ENCODE measurements around the gene CABLES1.
A peak's percentile ranks its signal among the peaks of the same experiment; 100 is the strongest.
"Not testable (repeated sequence)": the region's sequence is repeated elsewhere in the genome, so short reads cannot be mapped to it uniquely, and the experiment has no call there.

The CABLES1 gene

DNA sequence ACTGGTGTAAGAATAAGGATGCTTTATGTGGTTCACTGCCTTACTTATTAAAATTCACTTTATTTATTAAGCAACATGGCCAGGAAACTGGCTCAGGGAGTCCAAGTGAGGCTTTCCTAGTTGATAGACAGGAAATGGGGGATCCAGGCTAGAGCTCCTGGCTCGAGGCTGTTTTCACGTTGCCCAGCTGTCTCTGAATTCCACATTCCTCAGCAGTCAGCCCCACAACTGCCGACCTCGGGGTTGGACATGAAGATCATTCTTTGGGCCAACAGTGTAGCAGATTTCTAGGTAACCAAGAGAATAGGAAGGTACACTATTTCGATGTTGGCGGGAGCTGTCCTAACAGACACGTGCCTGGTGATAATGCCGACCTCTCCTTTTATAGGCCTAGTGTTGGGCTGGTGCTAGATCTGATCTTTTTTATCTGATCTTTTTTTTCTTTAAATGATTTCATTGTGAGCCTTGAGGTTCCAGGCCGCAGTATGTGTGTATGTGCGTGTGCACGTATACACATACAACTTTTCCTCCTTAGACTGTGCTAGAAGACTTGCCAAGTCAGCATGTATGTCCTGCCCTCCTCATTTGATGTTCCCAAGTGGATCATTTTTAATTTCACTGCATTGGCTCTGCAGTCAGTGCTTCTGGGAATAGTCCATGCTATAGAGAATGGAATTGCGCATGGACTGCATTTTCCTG is 103.5 kb downstream of the CABLES1 start:
- DNase-seq, result no peak

DNA sequence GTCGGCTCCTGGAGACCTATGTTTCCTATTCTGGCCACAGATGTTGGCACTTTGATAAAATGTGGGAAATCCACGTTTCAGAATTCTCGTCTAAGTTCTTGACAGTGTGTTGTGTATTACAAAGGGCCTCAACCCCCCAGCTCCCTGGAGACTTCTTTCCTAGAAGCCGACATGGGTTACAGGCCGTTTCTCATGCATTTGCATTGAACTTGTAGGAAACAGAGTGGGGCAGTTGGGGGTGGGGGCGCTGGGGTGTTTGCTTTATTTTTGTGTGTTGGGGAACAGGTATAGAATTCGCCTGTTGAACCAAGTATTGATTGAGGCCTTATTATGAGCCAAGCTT is 104.0 kb downstream of the CABLES1 start:
- no peak for DNase-seq

DNA sequence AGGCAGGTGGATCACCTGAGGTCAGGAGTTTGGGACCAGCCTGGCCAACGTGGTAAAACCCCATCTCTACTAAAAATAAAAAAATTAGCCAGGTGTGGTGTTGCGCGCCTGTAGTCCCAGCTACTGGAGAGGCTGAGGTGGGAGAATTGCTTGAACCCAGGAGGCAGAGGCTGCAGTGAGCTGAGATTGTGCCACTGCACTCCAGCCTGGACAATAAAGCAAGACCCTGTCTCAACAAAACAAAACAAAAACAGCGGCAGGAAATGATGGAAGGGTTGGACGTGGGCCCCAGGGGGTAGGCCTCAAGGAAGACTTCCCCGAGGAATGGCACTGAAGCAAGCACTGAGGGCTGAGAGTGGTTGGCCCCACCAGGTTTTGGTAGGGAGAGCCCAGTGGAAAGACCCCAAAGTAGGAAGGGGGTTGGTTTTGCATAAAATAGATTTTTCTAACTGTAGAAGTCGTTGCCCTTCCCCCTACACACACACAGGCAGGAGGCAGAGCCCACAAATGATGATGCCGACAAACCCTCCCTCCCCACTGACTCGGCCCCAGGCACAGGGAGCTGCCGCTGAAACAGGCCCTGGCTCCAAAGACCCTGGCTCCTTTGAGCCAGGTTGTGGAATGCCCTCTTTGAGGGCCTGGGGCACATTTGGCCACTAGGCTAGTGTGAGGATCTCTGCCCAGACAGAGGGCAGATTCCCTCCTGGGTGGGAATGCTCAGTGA is 104.8 kb downstream of the CABLES1 start:
- no peak for DNase-seq

DNA sequence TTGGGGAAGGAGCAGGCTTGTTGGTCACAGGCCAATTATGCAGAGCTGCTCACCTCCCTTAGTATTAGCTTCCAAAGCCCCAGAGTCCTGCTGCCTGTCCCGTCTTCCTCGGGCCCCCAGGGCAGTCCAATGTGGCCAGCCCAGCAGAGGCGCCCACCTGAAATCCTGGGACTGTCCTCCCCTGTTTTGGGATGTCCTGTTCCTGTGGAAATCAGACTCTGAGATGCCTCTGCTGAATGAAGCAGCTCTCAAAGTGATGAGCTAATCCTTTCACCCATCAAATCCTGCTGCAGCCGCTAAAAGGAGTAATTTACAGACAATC is 105.3 kb downstream of the CABLES1 start:
- peak in 1 of 58 donors; percentile 12 for DNase-seq

DNA sequence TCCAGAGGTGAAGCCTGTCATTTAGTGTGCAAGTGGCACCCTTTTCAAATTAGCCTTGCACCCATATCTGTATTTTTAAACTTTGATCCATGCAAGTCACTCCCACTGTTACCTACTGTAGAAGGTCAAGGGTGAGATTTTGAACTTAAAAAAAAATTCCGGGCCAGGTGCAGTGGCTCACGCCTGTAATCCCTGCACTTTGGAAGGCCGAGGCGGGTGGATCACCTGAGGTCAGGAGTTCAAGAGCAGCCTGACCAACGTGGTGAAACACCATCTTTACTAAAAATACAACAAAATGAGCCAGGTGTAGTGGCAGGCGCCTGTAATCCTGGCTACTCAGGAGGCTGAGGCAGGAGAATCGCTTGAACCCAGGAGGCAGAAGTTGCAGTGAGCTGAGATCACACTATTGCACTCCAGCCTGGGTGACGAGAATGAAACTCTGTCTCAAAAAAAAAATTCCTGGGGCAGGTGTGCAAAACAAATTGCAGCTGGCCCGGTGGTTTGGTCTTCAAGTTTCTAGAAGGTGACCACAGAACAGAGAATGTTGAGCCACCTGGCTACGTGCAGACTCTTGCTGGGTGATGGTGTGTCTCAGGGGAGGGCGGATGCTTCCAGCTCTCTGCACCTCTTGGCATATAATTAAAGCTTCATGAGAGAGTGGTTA is 106.7 kb downstream of the CABLES1 start:
- DNase-seq, result not testable (repeated sequence)

DNA sequence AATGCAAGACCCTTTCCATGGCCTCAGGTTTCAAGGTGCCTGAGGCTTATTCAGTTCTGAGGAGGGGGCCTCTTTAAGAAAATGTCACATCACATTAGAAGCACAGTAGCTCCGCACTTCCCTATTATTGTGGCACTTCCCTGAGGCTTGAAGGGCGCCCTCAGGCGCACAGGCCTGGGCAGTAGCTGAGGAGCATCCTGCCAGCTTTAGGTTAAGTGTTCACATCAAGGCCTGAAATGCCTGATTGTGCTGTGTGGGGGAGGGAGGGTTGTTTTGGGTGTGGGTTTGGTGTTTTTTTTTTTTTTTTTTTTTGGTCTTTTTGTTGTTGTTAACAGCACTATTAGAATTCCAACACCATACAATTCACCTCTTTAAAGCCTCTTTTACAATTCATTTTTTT is 107.9 kb downstream of the CABLES1 start:
- DNase-seq, result no peak

DNA sequence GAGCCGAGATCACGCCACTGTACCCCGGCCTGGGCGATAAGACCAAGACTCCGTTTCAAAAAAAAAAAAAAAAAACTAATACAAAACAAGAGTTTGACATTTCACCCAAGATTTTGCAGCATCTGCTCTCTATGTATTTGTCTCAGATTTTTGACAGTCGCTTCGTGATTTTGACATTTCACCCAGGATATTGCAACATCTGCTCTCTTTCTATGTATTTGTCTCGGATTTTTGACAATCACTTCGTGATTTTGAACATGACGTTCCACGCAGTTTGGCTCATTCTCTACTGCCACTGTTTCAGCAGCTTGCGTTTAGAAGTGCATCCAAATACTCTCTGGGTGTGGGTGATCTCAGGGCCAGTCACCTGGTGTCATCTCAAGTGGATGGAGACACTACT is 108.5 kb downstream of the CABLES1 start:
- DNase-seq, result no peak

DNA sequence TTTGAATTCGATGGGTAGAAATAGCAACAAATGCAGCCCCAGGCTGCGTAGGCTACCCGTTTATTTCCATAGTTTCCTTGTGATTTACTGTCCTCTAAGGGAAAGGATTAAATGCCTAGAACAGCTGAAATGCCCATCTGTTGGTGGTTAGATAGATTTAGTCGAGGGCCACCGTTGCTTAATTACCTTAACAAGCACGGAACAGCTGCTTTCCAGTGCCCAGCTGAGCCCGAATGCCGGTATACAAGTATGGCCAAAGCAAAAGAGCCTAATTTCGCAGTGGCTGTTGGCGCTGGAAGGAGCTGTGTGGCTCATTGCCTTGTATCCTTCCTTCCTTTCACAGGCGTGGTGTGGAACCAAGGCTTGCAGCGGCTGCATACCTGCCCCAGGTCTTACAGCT is 109.1 kb downstream of the CABLES1 start:
- peak in 15 of 58 donors; percentile 7 to 42 (median 22) for DNase-seq

DNA sequence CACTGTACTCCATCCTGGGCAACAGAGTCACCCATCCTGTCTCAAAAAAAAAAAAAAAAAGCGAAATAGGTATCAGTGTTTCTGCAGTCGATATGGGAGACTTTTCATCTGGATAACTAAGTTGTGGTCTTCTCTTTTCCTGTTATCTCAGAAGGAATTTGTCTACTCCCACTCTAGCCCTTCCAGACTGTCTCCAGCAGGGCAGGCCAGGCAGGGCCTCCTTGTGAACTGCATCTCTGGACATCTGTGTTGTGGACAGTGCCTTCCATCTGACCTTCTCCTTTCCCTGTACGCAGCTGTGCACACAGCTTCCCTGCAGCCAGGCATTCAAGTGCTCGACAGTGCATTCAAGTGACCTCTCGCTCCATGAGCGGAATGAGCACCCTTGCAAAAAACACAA is 110.2 kb downstream of the CABLES1 start:
- no peak for DNase-seq

DNA sequence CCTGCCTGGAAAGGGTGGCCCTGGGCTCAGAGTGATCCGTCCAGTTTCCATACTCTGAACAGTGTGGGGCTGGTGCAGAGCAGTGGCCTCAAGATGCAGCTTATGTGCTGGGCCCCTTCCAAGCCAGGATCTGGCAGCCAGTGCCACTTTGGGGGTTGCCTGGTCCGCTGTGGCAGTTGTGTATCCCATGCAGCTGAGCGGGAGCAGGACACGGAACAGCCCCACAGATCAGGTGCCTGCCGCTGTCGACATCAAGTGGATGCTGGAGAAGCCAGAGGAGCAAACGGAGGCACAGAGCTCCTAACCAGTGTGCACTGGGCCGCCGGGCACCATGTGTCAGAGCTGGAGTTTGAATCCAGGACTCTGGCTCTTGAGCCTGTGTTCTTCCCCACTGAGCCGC is 112.0 kb downstream of the CABLES1 start:
- DNase-seq, result no peak

DNA sequence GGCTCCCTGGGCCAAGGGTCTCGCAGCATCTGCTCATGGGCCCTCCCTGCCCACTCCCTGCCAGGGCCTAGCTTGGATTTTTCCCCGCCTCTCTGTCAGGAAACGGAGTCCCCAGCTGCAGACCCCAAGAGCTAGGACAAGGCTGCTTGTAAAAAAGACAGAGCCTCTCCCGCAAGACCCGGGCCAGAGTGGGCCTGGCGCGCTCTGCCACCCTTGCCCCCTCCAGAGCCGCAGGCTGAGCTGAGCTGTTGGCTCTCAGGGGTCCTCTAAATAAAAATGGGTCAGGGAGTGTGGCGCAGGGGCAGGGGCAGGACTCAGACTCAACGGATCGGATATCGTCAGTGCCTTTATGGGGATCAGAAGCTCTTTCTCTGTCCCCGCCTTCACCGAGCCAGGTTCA is 112.6 kb downstream of the CABLES1 start:
- DNase-seq, result no peak

DNA sequence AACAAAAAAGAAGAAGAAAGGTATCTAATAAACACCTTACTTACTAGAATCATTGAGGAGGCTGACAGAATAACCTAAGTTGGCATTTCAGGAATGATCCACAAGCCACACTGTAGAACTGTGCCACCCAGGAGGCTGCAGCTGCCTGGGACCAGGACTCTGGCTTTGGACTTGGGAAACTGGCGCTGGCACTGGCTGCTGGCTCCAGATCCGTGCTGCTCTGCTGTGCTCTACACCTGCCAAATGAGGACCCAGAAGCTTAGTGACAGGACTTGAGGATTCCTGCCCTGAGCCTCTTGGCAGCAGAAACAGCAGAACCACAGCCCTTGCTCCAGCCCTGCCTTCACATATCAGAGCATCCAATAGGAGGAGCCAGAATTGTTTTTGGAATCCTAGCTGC is 113.5 kb downstream of the CABLES1 start:
- no peak for DNase-seq

DNA sequence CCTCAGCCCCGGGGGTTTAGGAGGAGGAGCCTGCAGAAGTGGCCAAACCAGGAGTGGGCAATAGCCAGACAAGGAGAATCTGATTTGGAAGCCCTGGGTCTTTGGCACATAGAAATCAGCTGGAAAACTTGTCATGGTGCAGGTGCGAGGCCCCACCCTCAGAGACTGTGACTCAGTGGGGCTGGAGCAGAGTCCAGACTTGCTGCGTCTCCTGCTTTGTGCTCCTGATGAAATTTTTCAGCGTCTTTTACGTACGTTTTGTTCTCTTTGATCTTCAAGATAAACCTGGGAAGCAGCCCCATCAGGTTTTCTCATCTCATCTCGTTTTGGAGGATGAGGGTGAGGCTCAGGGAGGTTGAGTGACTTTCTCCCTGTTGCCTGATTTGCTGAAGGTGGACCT is 114.1 kb downstream of the CABLES1 start:
- DNase-seq, result no peak

DNA sequence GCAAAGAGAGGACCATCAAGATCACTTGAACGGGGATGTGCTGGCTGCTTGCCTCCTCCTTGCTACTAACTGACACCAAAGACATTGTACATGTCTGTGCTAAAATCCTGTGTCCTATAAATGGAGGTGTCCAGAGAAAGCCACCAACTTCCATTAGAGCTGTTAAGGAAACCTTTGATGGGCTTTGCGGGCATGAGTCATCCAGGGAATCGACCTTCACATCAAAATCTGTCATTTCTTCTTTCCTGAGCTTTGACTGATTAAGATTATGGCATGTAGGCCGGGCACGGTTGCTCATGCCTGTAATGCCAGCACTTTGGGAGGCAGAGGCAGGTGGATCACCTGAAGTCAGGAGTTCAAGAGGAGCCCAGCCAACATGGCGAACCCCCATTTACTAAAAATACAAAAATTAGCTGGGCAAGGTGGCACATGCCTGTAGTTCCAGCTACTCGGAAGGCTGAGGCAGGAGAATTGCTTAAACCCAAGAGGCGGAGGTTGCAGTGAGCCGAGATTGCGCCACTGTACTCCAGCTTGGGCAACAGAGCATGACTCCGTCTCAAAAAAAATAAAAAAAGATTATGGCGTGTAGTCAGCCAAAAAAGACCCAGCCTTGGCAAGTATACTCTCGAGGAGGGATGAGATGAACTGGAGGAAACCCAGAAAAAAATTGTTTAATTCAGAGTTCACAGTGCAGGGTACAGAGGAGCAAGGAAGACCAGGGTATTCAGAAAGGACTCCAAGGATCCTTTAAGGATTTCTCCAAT is 115.8 kb downstream of the CABLES1 start:
- DNase-seq, result no peak

DNA sequence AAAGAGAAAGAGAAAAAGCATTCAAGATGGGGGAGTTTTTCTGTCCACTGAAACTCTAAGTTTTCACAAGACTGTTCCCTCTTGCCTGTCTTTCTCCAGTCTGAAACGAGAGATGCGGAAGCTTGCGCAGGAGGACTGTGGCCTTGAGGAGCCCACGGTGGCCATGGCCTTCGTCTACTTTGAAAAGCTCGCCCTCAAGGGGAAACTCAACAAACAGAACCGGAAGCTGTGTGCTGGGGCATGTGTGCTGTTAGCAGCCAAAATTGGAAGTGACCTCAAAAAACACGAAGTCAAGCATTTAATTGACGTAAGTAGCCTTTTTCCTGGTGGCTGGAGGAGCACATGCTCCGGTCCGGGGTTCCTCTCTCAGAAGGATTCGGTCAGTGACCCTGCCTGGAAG is 118.3 kb downstream of the CABLES1 start:
- no peak for DNase-seq

DNA sequence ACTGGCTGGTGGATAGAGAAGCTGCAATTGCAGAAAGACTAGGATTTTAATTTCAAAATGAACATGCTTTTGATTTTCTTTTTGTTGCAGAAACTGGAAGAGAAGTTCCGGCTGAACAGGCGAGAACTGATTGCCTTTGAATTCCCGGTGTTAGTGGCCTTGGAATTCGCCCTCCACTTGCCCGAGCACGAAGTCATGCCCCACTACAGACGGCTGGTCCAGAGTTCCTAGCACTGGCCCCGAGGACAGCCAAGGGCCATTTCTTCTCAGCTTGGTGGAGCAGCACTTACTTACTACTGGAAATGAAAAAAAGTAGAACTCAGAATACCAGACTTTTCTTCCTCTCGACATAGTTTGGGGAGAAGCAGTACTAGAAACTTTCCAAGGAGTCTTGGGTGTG is 121.9 kb downstream of the CABLES1 start:
- no peak for DNase-seq

DNA sequence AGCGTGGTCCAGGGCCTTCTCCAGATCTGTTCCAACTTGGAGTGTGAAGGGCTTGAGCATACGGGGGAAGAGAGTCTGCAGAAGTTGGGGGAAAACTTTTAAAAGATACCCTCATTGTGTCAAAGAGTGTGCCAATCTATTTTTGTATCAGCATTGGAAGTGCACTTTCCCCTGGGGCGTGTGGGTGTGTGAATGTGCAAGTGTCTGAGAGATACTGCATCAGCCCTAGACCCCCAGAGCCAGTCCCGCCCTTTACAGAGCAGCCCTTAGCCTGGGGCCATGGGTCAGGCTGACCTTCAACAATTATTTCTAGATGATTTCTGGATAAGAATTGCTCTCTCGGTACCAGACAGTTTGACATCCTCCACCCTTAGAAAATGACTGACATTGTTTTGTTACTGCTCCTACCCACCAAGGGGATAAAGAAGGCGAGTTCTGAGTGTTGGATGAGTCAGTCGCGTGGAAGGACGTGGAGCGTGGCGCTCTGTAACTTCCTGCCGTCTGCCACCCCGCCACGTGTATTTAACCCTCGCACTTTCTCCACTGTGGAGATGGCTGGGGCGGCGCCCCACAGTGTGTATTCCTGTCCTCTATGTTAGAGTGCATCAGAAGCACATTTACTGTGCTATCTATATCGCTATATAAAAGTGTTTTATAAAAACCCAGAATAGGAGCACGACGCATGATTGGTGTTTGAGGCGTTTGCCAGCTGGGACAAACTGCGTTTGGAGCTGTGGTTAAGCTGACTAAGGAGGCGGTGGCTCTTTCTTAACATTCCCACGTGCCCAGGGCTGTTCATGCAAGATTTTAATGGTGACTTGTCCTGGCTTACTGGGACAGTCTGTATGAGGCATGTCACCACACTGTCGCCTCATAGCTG is 122.6 kb downstream of the CABLES1 start:
- peak in 19 of 58 donors; percentile 6 to 56 (median 34) for DNase-seq

DNA sequence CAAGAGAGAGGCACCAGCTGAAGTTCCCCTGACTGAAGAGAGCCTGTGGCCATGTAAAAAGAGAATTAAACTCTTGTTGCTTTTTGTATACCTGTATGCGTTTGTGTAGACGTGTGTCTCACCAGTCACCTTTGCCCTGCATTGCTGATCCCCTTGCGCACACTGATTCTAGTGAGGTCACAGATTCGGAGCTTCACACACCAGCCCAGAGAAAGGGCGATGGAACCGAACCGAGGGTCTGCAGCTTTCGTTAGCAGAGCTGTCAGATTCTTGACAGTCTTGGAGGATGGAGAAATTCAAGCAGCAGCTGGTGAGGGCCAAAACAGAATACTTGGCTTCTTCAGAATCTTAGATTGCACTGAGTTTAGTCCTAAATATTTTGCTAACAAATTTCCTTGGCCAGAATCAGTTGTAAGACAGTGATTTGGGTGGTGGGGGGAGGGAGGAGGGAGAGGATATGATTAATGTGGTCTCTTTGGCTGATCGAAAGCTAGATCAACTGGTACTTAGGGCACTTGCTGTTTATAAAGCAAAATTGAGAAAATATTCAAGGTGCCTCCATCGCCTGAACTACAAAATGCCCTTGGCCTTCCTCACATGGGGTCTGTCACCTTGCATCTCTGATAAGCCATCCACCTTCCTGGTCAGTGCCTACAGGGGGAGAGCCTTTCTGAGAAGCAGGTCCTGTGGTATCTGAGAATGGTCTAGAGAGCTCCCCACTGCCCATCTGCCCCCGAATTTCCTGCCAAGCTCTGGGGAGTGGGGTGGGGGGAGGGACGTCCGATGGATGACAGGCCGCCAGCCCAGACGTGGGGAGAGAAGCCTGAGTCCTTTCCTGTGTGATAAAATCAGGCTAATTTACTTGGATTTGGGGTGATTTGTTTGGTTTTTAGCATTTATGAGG is 123.5 kb downstream of the CABLES1 start:
- DNase-seq, result peak in 1 of 58 donors; percentile 42

DNA sequence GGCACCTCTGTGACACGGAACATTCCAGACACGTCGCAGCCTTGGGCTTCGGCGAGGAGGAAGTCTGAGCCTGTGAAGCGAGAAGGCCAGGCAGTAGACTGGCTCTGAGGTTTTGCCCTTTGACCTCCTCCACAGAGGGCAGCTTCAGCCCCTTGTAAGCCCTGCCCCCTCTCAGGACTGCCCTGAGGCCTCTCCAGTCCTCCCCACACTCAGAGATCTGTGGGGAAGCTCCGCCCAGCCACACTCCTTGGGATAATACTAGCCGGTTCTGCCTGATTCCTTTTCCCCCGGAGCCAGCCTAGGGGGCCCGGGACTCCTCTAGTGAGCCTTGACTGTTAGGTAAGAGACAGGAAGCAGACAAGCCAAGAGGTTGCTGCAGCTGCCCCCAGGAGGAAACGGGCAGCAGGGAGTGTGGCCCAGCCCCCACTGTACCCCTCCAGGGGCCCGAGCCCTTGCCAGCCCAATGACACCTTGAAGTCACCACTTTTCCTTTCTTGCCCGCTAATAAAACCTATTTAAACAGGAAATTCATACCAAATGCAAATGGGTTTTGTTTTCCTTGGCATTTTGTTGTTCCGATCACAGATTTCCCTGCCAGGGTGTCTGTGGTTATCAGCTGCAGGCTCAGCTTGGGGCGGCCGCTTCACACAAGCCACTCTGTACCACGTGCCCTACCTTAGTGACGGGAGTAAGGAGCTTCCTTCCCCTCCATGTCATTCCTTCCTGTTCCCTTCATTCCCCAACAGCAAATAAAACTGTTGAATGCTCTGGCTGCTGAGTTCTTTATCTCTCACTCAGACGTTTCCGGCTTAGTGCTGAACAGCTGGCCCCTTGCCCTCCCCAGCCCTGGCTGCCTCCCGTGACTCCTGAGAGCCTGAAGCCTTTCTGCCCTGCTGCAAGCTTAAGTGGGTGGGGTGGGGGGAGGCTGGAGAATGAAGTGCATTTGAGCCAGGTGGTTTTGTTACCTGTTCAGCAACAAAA is 124.7 kb downstream of the CABLES1 start:
- DNase-seq, result peak in 13 of 58 donors; percentile 4 to 52 (median 25)
